ENCODE data around the gene UBR4.

GRCh38 chr1:19080721-19081120 lies 129.3 kb downstream of the UBR4 start:
- no peak for TF ChIP-seq RAD21 (IDR thresholded peaks at IDR 0.05; ENCODE audit: insufficient read depth, low read depth, low read length)
- no peak for TF ChIP-seq IKZF1 (conservative IDR thresholded peaks at IDR 0.05)
- no peak for TF ChIP-seq EZH2 (IDR thresholded peaks at IDR 0.05; ENCODE audit: borderline replicate concordance, control insufficient read depth, low read depth, low read length)
- no peak for TF ChIP-seq POLR2A (IDR thresholded peaks at IDR 0.05; ENCODE audit: low read depth, low read length)
- TF ChIP-seq RELA (IDR thresholded peaks at IDR 0.05; ENCODE audit: borderline replicate concordance, partially characterized antibody) = no peak
- no peak for TF ChIP-seq CTCF (IDR thresholded peaks at IDR 0.05 in 2 of 3, conservative IDR thresholded peaks at IDR 0.05 in 1 of 3; ENCODE audit: control insufficient read depth in 2 of 3, extremely low read depth in 1 of 3, insufficient read depth in 1 of 3, low read depth in 3 of 3, low read length in 3 of 3)
- no peak for TF ChIP-seq REST (IDR thresholded peaks at IDR 0.05; ENCODE audit: low read depth, low read length)
- no peak for TF ChIP-seq STAT3 (IDR thresholded peaks at IDR 0.05; ENCODE audit: low read depth, low read length)
- no peak for TF ChIP-seq BCLAF1 (IDR thresholded peaks at IDR 0.05)
- TF ChIP-seq CBX5 (IDR thresholded peaks at IDR 0.05; ENCODE audit: low read depth) = no peak
- no peak for TF ChIP-seq TAF1 (IDR thresholded peaks at IDR 0.05; ENCODE audit: borderline replicate concordance, low read depth, low read length)
- no peak for TF ChIP-seq TARDBP (IDR thresholded peaks at IDR 0.05; ENCODE audit: borderline replicate concordance)
- no peak for TF ChIP-seq BCL11A (IDR thresholded peaks at IDR 0.05; ENCODE audit: low read depth, low read length)
- TF ChIP-seq SREBF2 (IDR thresholded peaks at IDR 0.05; ENCODE audit: low read length) = no peak

Data from GM12878 (cell line).